HL-60/S4 treated with retinoic acid at 250 ng/mL for 4 days and 3 days (cell line): ENCODE data around the gene MACROH2A1.

Experiments
- in situ Hi-C: fragments of 300-500 bp; cut with MboI; formaldehyde crosslinking; loops from 2 replicates; pipeline ENCODE4 v1.7.0; 2022; ENCODE audit warnings: low sequenced_read_pairs

Gene MACROH2A1

GRCh38 chr5:135398160-135398854 lies 724 bp downstream of the MACROH2A1 start:
- in situ Hi-C loops: no loop called here

- in situ Hi-C loops: no loop called here
Measured at GRCh38 chr5:135397084-135397483, 1.9 kb downstream of the MACROH2A1 start.

GRCh38 chr5:135396459-135397055 lies 2.5 kb downstream of the MACROH2A1 start:
- in situ Hi-C loops: no loop called here

GRCh38 chr5:135395866-135396265 lies 3.2 kb downstream of the MACROH2A1 start:
- in situ Hi-C loops: no loop called here

GRCh38 chr5:135395451-135395850 lies 3.6 kb downstream of the MACROH2A1 start:
- in situ Hi-C loops: no loop called here

DNA sequence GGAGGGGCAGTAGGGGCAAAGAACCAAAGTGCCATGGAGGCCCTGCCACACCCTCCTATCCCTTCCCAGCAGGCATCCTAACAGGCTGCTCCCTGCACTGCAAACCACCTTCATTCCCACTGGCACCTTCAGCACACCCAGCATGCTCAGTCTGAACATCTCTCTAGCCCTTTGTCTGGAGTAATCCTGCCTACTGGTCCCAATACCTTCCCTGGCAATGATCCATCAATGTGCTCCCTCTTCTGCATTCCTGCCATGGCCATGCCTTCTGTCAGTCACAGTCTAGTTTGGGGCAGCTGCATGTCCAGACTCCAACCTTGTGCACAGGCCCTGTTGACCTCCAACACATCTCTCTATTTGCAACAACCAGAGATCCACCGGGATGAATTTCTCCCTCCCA lies 4.9 kb downstream of the MACROH2A1 start:
- in situ Hi-C loops: no loop called here

GRCh38 chr5:135393691-135394090 lies 5.3 kb downstream of the MACROH2A1 start:
- in situ Hi-C loops: no loop called here

GRCh38 chr5:135393229-135393628 lies 5.8 kb downstream of the MACROH2A1 start:
- in situ Hi-C loops: no loop called here

DNA sequence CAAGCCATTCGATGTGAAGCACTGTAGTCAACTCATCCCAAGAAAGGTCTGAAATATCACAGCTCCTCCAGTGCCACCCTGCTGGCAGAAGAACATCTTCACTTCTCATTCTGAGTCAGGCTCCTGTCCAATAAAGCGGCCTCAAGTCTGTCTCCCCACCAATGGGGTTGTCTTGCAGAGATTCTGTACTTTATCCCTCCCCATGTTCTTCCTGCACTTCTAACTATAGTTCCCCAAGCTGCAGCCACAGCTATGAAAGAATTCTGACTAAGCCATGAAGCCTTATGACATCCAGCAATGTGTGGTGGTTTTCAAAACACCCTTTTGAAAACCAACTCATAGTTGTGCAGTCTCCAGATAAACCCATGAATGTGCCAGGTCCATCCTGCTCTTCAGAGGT lies 6.8 kb downstream of the MACROH2A1 start:
- in situ Hi-C loops: no loop called here

DNA sequence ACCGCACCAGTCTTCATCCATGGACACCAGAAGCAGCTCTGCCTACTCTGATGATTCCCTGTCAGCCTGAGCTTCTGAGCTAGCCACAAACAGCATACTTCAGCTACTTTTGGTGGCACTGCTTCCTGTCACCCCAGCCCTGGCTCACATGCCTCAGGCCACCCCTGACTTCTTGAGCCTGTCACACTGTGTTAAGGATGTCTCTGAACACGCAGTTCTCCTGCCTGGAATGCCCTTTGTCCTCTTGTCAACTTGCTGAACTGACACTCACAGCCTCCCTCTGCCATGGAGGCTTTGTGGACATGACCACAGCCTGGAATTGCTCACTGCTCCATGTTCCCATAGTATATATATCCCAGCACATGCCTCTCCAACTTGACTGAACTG lies 7.2 kb downstream of the MACROH2A1 start:
- in situ Hi-C loops: no loop called here

GRCh38 chr5:135391116-135391868 lies 7.7 kb downstream of the MACROH2A1 start:
- in situ Hi-C loops: no loop called here

- in situ Hi-C loops: no loop called here
Measured at GRCh38 chr5:135388860-135389435, 10.1 kb downstream of the MACROH2A1 start.

DNA sequence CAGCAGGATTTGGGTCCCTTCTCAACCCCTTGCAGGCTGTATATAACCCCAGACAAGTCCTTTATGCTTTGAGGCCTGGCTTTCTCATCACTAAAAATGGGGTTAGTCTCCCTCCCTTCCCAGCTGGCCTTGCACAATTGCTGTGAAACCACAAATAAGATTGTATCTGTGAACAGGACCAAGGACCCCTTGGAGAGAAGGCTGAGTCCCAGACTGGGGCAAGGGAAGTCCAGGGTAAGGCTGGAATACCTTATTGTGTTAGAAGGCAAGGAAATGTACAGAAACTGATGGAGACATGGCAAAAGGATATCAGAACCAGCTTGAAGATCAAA lies 11.4 kb downstream of the MACROH2A1 start:
- in situ Hi-C loops: no loop called here

GRCh38 chr5:135386886-135387628 lies 12.0 kb downstream of the MACROH2A1 start:
- in situ Hi-C loops: no loop called here

- in situ Hi-C loops: no loop called here
Measured at GRCh38 chr5:135386096-135386495, 12.9 kb downstream of the MACROH2A1 start.

- in situ Hi-C loops: no loop called here
Measured at GRCh38 chr5:135385576-135385975, 13.5 kb downstream of the MACROH2A1 start.

DNA sequence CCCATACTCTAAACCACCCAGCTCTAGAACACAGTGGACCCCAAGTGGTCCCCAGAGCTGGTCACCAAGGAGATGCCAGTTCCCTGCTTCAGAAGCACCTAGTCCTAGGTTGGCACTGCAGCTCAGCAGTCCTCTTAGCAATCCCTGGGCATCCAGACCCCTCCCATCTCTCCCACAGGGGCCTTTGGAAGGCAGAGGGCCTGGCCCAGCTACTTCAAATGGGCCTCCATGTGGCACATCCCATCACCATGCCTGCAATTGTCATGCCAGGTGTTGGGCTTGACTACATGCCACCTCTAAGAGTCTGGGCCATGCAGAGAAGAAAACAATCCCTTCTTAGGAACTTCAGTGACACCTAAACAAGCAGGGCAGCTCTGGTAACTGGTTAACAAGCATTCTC lies 14.1 kb downstream of the MACROH2A1 start:
- in situ Hi-C loops: no loop called here

- in situ Hi-C loops: no loop called here
Measured at GRCh38 chr5:135383803-135384495, 15.1 kb downstream of the MACROH2A1 start.

DNA sequence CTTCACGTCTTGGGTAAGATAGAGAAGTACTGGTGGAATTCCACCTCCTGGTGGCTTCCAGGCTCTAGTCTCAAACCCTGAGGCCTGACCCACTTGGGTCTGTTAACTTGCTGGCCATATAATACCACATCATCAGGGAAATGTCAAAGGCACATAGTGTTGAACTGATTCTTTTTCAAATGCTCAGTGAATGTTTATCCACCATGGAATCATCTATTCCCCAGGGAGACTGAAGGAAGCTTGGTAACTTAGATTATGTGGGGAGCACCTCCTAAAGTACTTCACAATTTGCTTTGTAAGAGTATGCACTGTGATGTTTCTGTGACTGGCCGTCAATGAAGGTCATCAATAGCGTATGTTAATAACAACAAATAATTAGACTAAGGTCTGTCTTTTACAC lies 16.1 kb downstream of the MACROH2A1 start:
- in situ Hi-C loops: no loop called here

GRCh38 chr5:135382106-135382790 lies 16.8 kb downstream of the MACROH2A1 start:
- in situ Hi-C loops: no loop called here
